ENCODE measurements around the gene UBTF.
"Not testable (repeated sequence)": the region's sequence is repeated elsewhere in the genome, so short reads cannot be mapped to it uniquely, and the experiment has no call there.

UBTF gene

GRCh38 chr17:44241106-44241624, 21.7 kb upstream of the UBTF start:
- DNase-seq, result no peak

GRCh38 chr17:44237886-44238285, 18.4 kb upstream of the UBTF start:
- DNase-seq, result not testable (repeated sequence)

- DNase-seq, result no peak
Observed at GRCh38 chr17:44236444-44236991, 17.0 kb upstream of the UBTF start.

- no peak for DNase-seq
Observed at GRCh38 chr17:44235583-44235936, 16.1 kb upstream of the UBTF start.

- DNase-seq, result no peak
Observed at GRCh38 chr17:44233582-44233981, 14.1 kb upstream of the UBTF start.

- no peak for DNase-seq
Observed at GRCh38 chr17:44232061-44232460, 12.6 kb upstream of the UBTF start.

- no peak for DNase-seq
Observed at GRCh38 chr17:44230140-44230539, 10.7 kb upstream of the UBTF start.

GRCh38 chr17:44229090-44229489, 9.6 kb upstream of the UBTF start:
- no peak for DNase-seq

GRCh38 chr17:44223541-44224071, 4.1 kb upstream of the UBTF start:
- DNase-seq, result no peak

- DNase-seq, result peak; percentile 66
Observed at GRCh38 chr17:44222112-44222869, 2.8 kb upstream of the UBTF start.

- no peak for DNase-seq
Observed at GRCh38 chr17:44221862-44222111, 2.3 kb upstream of the UBTF start.

GRCh38 chr17:44221084-44221861, 1.8 kb upstream of the UBTF start:
- peak; percentile 65 for DNase-seq

- peak; percentile 57 for DNase-seq
Observed at GRCh38 chr17:44220213-44221083, 973 bp upstream of the UBTF start.

GRCh38 chr17:44219108-44219615, 313 bp downstream of the UBTF start:
- peak; percentile 73 for DNase-seq

GRCh38 chr17:44218344-44219107, 949 bp downstream of the UBTF start:
- peak; percentile 92 for DNase-seq

- no peak for DNase-seq
Observed at GRCh38 chr17:44217738-44218343, 1.6 kb downstream of the UBTF start.

- DNase-seq, result no peak
Observed at GRCh38 chr17:44216694-44217093, 2.8 kb downstream of the UBTF start.

- DNase-seq, result peak; percentile 54
Observed at GRCh38 chr17:44216173-44216572, 3.3 kb downstream of the UBTF start.

- DNase-seq, result no peak
Observed at GRCh38 chr17:44214896-44215295, 4.6 kb downstream of the UBTF start.

GRCh38 chr17:44214230-44214494, 5.3 kb downstream of the UBTF start:
- no peak for DNase-seq

- DNase-seq, result no peak
Observed at GRCh38 chr17:44213403-44214229, 5.9 kb downstream of the UBTF start.
